Activated CD4-positive, CD25-positive, alpha-beta regulatory T cell treated with anti-CD3 and anti-CD28 coated beads, Interleukin-2, amount 50 U/mL, for 24 hours (primary cell): ENCODE data around the gene ADAM15.
A peak's percentile ranks its signal among the peaks of the same experiment; 100 is the strongest.

ENCODE experiments used
- ATAC-seq, 2 donors: fragments of 150-1000 bp; cut with Tn5 transposase; one replicate each; pipeline ENCODE4 v1.10.0; 2021; ENCODE audit warnings: mild to moderate bottlenecking in 1 of 2, moderate library complexity in 1 of 2

ADAM15 gene

GRCh38 chr1:155050560-155051341 is at the start of gene ADAM15:
Gene ADAM15 (plus strand): TSS chr1:155051316. CDS start chr1:155051387, 71 bp downstream.
- ATAC-seq: peak; percentile 79 to 82

GRCh38 chr1:155001425-155001674 is 49.8 kb upstream of the ADAM15 start:
- no peak for ATAC-seq

- ATAC-seq: peak; percentile 78 to 81
These were observed 49.2 kb upstream of the ADAM15 start for GRCh38 chr1:155001675-155002463.

GRCh38 chr1:155002464-155003226 is 48.5 kb upstream of the ADAM15 start, which contains the start of gene ZBTB7B:
Gene ZBTB7B (plus strand): TSS chr1:155002802. CDS start chr1:155014661, 11,859 bp downstream.
- peak in 1 of 2 donors; percentile 1 for ATAC-seq

- ATAC-seq: no peak
These were observed 47.8 kb upstream of the ADAM15 start for GRCh38 chr1:155003227-155003765.

- no peak for ATAC-seq
These were observed 47.3 kb upstream of the ADAM15 start for GRCh38 chr1:155003766-155004351.

GRCh38 chr1:155004352-155005075 is 46.6 kb upstream of the ADAM15 start:
- ATAC-seq: no peak

GRCh38 chr1:155005076-155006011 is 45.8 kb upstream of the ADAM15 start:
- no peak for ATAC-seq

- ATAC-seq: peak; percentile 23 to 26
These were observed 44.5 kb upstream of the ADAM15 start for GRCh38 chr1:155006601-155007101.

- ATAC-seq: no peak
These were observed 43.8 kb upstream of the ADAM15 start for GRCh38 chr1:155007251-155007828.

GRCh38 chr1:155008015-155008941 is 42.8 kb upstream of the ADAM15 start:
- ATAC-seq: peak; percentile 10 to 28

GRCh38 chr1:155009221-155009711 is 41.9 kb upstream of the ADAM15 start:
- no peak for ATAC-seq

GRCh38 chr1:155009742-155010141 is 41.4 kb upstream of the ADAM15 start:
- ATAC-seq: no peak

GRCh38 chr1:155010211-155010918 is 40.8 kb upstream of the ADAM15 start:
- no peak for ATAC-seq

- ATAC-seq: no peak
These were observed 40.1 kb upstream of the ADAM15 start for GRCh38 chr1:155011004-155011416.

GRCh38 chr1:155011437-155012025 is 39.6 kb upstream of the ADAM15 start:
- ATAC-seq: no peak

- no peak for ATAC-seq
These were observed 39.0 kb upstream of the ADAM15 start for GRCh38 chr1:155012026-155012546.
